ENCODE data around the gene PPFIBP2. TPM values are rescaled to one million over a fixed set of nuclear protein-coding genes. Genes with fewer than 3 reads are reported as not detected.

Gene PPFIBP2
- total and polyA plus RNA-seq, 4 donors, result 7.7 to 51.3 (median 18.6) TPM

- peaks cover 7 to 12% (median 11%) of the 10 kb centered on the region in 5 donors for H3K4me1 ChIP-seq (ENCODE audit: control insufficient read depth in 5 of 5, insufficient read depth in 5 of 5, low read length in 5 of 5)
- no peak for TF ChIP-seq CTCF (IDR thresholded peaks at IDR 0.05; ENCODE audit: control extremely low read depth, extremely low read depth)
- no peaks in the 10 kb centered on the region for H3K9me3 ChIP-seq (ENCODE audit: control insufficient read depth in 4 of 4, insufficient read depth in 3 of 4, low read length in 3 of 4)
- DNase-seq (no peak), ATAC-seq (ENCODE audit: insufficient read depth, low FRiP score) (no peak)
- H3K36me3 ChIP-seq (ENCODE audit: control insufficient read depth in 4 of 4, insufficient read depth in 4 of 4, low read length in 4 of 4), result peaks cover 0 to 10% (median 6%) of the 10 kb centered on the region in 4 donors
- no peaks in the 10 kb centered on the region for H3K27me3 ChIP-seq (ENCODE audit: control insufficient read depth in 3 of 3, insufficient read depth in 3 of 3, low read length in 2 of 3)
- no peak overlapping the region for H3K9ac ChIP-seq (ENCODE audit: insufficient read depth in 1 of 2, low read length in 2 of 2)
- no peak overlapping the region for H3K27ac ChIP-seq (ENCODE audit: low read depth in 1 of 2, low read length in 1 of 2)
- no peak overlapping the region for H3K4me3 ChIP-seq
These were observed 95.7 kb downstream of the PPFIBP2 start for GRCh38 chr11:7609521-7609920.

- Histone ChIP-seq H3K9ac (ENCODE audit: insufficient read depth in 1 of 2, low read length in 2 of 2) (no peak overlapping the region), H3K4me1 (ENCODE audit: control insufficient read depth in 5 of 5, insufficient read depth in 5 of 5, low read length in 5 of 5) (peaks cover 4 to 10% (median 7%) of the 10 kb centered on the region in 5 donors), H3K4me3 (no peak overlapping the region), H3K27ac (ENCODE audit: low read depth in 1 of 2, low read length in 1 of 2) (no peak overlapping the region), H3K36me3 (ENCODE audit: control insufficient read depth in 4 of 4, insufficient read depth in 4 of 4, low read length in 4 of 4) (peaks cover 0 to 10% (median 6%) of the 10 kb centered on the region in 4 donors), H3K9me3 (ENCODE audit: control insufficient read depth in 4 of 4, insufficient read depth in 3 of 4, low read length in 3 of 4) (no peaks in the 10 kb centered on the region), H3K27me3 (ENCODE audit: control insufficient read depth in 3 of 3, insufficient read depth in 3 of 3, low read length in 2 of 3) (no peaks in the 10 kb centered on the region)
- ATAC-seq (ENCODE audit: insufficient read depth, low FRiP score) (no peak), DNase-seq (no peak)
- 97 to 98% methylated on average over 3 of the region's 3 CpGs for WGBS, 2 donors
- TF ChIP-seq CTCF (IDR thresholded peaks at IDR 0.05; ENCODE audit: control extremely low read depth, extremely low read depth), result no peak
These were observed 96.6 kb downstream of the PPFIBP2 start for GRCh38 chr11:7610393-7610792.

GRCh38 chr11:7611411-7611810, 97.6 kb downstream of the PPFIBP2 start:
- Histone ChIP-seq H3K4me1 (ENCODE audit: control insufficient read depth in 5 of 5, insufficient read depth in 5 of 5, low read length in 5 of 5) (peaks cover 0 to 9% (median 7%) of the 10 kb centered on the region in 5 donors), H3K9ac (ENCODE audit: insufficient read depth in 1 of 2, low read length in 2 of 2) (no peak overlapping the region), H3K4me3 (no peak overlapping the region), H3K27me3 (ENCODE audit: control insufficient read depth in 3 of 3, insufficient read depth in 3 of 3, low read length in 2 of 3) (no peaks in the 10 kb centered on the region), H3K36me3 (ENCODE audit: control insufficient read depth in 4 of 4, insufficient read depth in 4 of 4, low read length in 4 of 4) (peaks cover 0 to 10% (median 6%) of the 10 kb centered on the region in 4 donors), H3K27ac (ENCODE audit: low read depth in 1 of 2, low read length in 1 of 2) (no peak overlapping the region), H3K9me3 (ENCODE audit: control insufficient read depth in 4 of 4, insufficient read depth in 3 of 4, low read length in 3 of 4) (no peaks in the 10 kb centered on the region)
- no peak for TF ChIP-seq CTCF (IDR thresholded peaks at IDR 0.05; ENCODE audit: control extremely low read depth, extremely low read depth)
- WGBS, 2 donors, result 89 to 93% methylated on average over 1 of the region's 1 CpG
- DNase-seq (no peak), ATAC-seq (ENCODE audit: insufficient read depth, low FRiP score) (no peak)

GRCh38 chr11:7612056-7612660, 98.4 kb downstream of the PPFIBP2 start:
- WGBS, 2 donors, result 62 to 81% methylated on average over 7 of the region's 7 CpGs

More at GRCh38 chr11:7612056-7612660, 98.4 kb downstream of the PPFIBP2 start:
- Histone ChIP-seq H3K4me3 (no peak overlapping the region), H3K27ac (ENCODE audit: low read depth in 1 of 2, low read length in 1 of 2) (no peak overlapping the region), H3K4me1 (ENCODE audit: control insufficient read depth in 5 of 5, insufficient read depth in 5 of 5, low read length in 5 of 5) (peaks cover 0 to 9% (median 7%) of the 10 kb centered on the region in 5 donors), H3K9ac (ENCODE audit: insufficient read depth in 1 of 2, low read length in 2 of 2) (no peak overlapping the region), H3K27me3 (ENCODE audit: control insufficient read depth in 3 of 3, insufficient read depth in 3 of 3, low read length in 2 of 3) (no peaks in the 10 kb centered on the region), H3K9me3 (ENCODE audit: control insufficient read depth in 4 of 4, insufficient read depth in 3 of 4, low read length in 3 of 4) (no peaks in the 10 kb centered on the region), H3K36me3 (ENCODE audit: control insufficient read depth in 4 of 4, insufficient read depth in 4 of 4, low read length in 4 of 4) (peaks cover 1 to 10% (median 8%) of the 10 kb centered on the region in 4 donors)
- no peak for DNase-seq
- ATAC-seq (ENCODE audit: insufficient read depth, low FRiP score), result no peak
- no peak for TF ChIP-seq CTCF (IDR thresholded peaks at IDR 0.05; ENCODE audit: control extremely low read depth, extremely low read depth)

Measured in lung (tissue), 12 donors.